Lower leg skin (tissue), 3 donors: ENCODE measurements around the gene SLIT3.

Experiments used
- POLR2A ChIP-seq, 2 donors: fragments of 450-650 bp; IDR thresholded peaks; one replicate each; pipeline ENCODE4 v1.6.1; 2016 to 2017; ENCODE audit warnings: antibody characterized with exemption in 2 of 2, mild to moderate bottlenecking in 1 of 2, moderate library complexity in 1 of 2
- TF ChIP-seq, protein P1 (sequence below), 3 donors: fragments of 450-650 bp; IDR thresholded peaks; one replicate each; pipeline ENCODE4 v1.5.1; 2016; ENCODE audit warnings: antibody characterized with exemption in 3 of 3, mild to moderate bottlenecking in 3 of 3, moderate library complexity in 2 of 3

DNA sequence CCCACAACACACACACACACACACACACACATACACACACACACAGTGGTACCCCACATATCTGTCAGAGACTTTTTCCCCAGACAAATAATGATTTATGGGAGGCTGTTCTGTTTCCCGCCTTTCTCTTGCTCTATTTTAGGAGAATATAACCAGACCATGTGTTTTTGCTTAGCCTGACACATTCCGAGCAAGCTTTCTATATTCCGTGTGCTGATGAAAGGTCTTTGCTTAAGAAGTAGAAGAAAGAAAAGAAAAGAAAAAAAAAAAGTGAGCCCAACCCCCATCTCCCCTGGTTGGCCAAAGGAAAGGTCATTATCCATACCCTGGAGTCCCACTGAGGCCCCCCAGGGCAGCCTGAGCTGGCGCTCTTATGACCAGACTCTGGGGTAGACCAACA lies 338.6 kb downstream of the SLIT3 start:
- TF ChIP-seq POLR2A (IDR thresholded peaks at IDR 0.05), result no peak
- TF ChIP-seq, protein P1, sequence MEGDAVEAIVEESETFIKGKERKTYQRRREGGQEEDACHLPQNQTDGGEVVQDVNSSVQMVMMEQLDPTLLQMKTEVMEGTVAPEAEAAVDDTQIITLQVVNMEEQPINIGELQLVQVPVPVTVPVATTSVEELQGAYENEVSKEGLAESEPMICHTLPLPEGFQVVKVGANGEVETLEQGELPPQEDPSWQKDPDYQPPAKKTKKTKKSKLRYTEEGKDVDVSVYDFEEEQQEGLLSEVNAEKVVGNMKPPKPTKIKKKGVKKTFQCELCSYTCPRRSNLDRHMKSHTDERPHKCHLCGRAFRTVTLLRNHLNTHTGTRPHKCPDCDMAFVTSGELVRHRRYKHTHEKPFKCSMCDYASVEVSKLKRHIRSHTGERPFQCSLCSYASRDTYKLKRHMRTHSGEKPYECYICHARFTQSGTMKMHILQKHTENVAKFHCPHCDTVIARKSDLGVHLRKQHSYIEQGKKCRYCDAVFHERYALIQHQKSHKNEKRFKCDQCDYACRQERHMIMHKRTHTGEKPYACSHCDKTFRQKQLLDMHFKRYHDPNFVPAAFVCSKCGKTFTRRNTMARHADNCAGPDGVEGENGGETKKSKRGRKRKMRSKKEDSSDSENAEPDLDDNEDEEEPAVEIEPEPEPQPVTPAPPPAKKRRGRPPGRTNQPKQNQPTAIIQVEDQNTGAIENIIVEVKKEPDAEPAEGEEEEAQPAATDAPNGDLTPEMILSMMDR (IDR thresholded peaks at IDR 0.05), result no peak
